OCI-LY7 (cell line): ENCODE data around the gene CYP19A1. TPM values are rescaled to one million over a fixed set of nuclear protein-coding genes. Genes with fewer than 3 reads are reported as not detected.

ENCODE experiments used
- BruUV-seq: library from RNA; stranded (reverse); fragments of 400-500 nt; replicated peaks from 2 replicates; lab custom pipeline; 2021; lab: Mats Ljungman, UMichigan
- CTCF ChIA-PET: fragments of 300-600 bp; sonication (Branson Sonifier 250); formaldehyde crosslinking; loops from one replicate; lab custom pipeline; 2022; ENCODE audit warnings: antibody characterized with exemption; ENCODE audit not compliant: unreplicated experiment; lab: Charles Lee
- POLR2A ChIA-PET: fragments of 300-600 bp; sonication (Branson Sonifier 250); formaldehyde crosslinking; loops from one replicate; lab custom pipeline; 2022; ENCODE audit warnings: antibody characterized with exemption; lab: Charles Lee
- DNase-seq: peaks from one replicate; pipeline ENCODE4 v3.0.0-alpha.2; 2015; ENCODE audit warnings: low spot score
- H2AFZ ChIP-seq: fragments of 200-600 bp; sonication (generic), shearing (Covaris generic); 2 replicates; pipeline ENCODE4 v1.6.1; 2014; ENCODE audit warnings: mild to moderate bottlenecking, antibody characterized with exemption, low read length, moderate library complexity
- H3K27ac ChIP-seq: fragments of 200-600 bp; sonication (generic); 2 replicates; pipeline ENCODE4 v1.5.1; 2014; ENCODE audit warnings: mixed run types, low read depth, mild to moderate bottlenecking, moderate library complexity, low read length, inconsistent platforms; ENCODE audit not compliant: poor library complexity, severe bottlenecking
- H3K36me3 ChIP-seq: fragments of 200-600 bp; sonication (generic); 2 replicates; pipeline ENCODE4 v1.6.1; 2014; ENCODE audit warnings: mild to moderate bottlenecking, antibody characterized with exemption, low read length, moderate library complexity, mixed read lengths; ENCODE audit not compliant: insufficient read depth
- H3K4me1 ChIP-seq: fragments of 200-600 bp; sonication (generic); 2 replicates; pipeline ENCODE4 v1.5.1; 2014; ENCODE audit warnings: mild to moderate bottlenecking, low read length; ENCODE audit not compliant: insufficient read depth, poor library complexity, severe bottlenecking
- H3K4me2 ChIP-seq: fragments of 200-600 bp; sonication (generic); 2 replicates; pipeline ENCODE4 v1.6.1; 2014; ENCODE audit warnings: mild to moderate bottlenecking, low read length
- H3K4me3 ChIP-seq: fragments of 200-600 bp; sonication (generic); 2 replicates; pipeline ENCODE4 v1.5.1; 2014; ENCODE audit warnings: mild to moderate bottlenecking, low read depth, low read length; ENCODE audit not compliant: poor library complexity, severe bottlenecking
- H3K79me2 ChIP-seq: fragments of 200-600 bp; sonication (generic); 2 replicates; pipeline ENCODE4 v1.6.1; 2016; ENCODE audit warnings: low read depth, mild to moderate bottlenecking, low read length, moderate library complexity, mixed read lengths; ENCODE audit not compliant: insufficient read depth
- H3K9me2 ChIP-seq: fragments of 200-600 bp; sonication (generic); 2 replicates; pipeline ENCODE4 v1.6.1; 2016; ENCODE audit warnings: mild to moderate bottlenecking, low read length, mixed read lengths; ENCODE audit not compliant: insufficient read depth
- H3K9me3 ChIP-seq: fragments of 200-600 bp; sonication (generic); 2 replicates; pipeline ENCODE4 v1.6.1; 2014; ENCODE audit warnings: mild to moderate bottlenecking, mixed run types, low read length, mixed read lengths
- H4K20me1 ChIP-seq: fragments of 200-600 bp; sonication (generic); 2 replicates; pipeline ENCODE4 v1.6.1; 2014; ENCODE audit warnings: mild to moderate bottlenecking, antibody characterized with exemption, low read length, moderate library complexity, mixed read lengths; ENCODE audit not compliant: insufficient read depth
- EZH2phosphoT487 ChIP-seq: fragments of 200-600 bp; sonication (generic); IDR thresholded peaks from 2 replicates; pipeline ENCODE4 v1.6.1; 2018; ENCODE audit warnings: low read depth, borderline replicate concordance, mild to moderate bottlenecking, mixed run types, antibody characterized with exemption, low read length, moderate library complexity, mixed read lengths
- intact Hi-C: fragments of 100-400 bp; cut with micrococcal nuclease; formaldehyde crosslinking; loops from one replicate; pipeline ENCODE4 v1.10.0; 2022; ENCODE audit not compliant: unreplicated experiment
- total RNA-seq, 2 experiments: library from RNA; depleted of rRNA in 1 of 2; stranded (reverse); fragments of >200 nt in 1 of 2; shearing (Covaris generic) in 1 of 2; gene quantifications; 2 replicates each; pipeline ENCODE4 v1.2.3, GENCODE V29; 2014 to 2022
- TF ChIP-seq, protein P1 (sequence below): fragments of 200-600 bp; sonication (generic); conservative IDR thresholded peaks from 2 replicates; pipeline ENCODE4 v1.5.1; 2014; ENCODE audit warnings: mild to moderate bottlenecking, antibody characterized with exemption, low read length, moderate library complexity, mixed read lengths

CYP19A1 gene
- total RNA-seq, 2 experiments from 2014 or later: 0.13 TPM; not detected in 1

GRCh38 chr15:51240066-51240465 lies 98.3 kb downstream of the CYP19A1 start:
- CTCF ChIA-PET: no interaction called here
- Histone ChIP-seq H3K4me3 (no peak overlapping the region), H2AFZ (no peak overlapping the region), H3K4me1 (no peaks in the 10 kb centered on the region), H3K27ac (no peak overlapping the region), H3K36me3 (no peaks in the 10 kb centered on the region), H3K9me3 (no peaks in the 10 kb centered on the region), H3K79me2 (no peaks in the 10 kb centered on the region), H4K20me1 (no peaks in the 10 kb centered on the region), H3K9me2 (no peaks in the 10 kb centered on the region), H3K4me2 (no peak overlapping the region)
- POLR2A ChIA-PET: no interaction called here
- no peak for TF ChIP-seq EZH2phosphoT487
- TF ChIP-seq, protein P1, sequence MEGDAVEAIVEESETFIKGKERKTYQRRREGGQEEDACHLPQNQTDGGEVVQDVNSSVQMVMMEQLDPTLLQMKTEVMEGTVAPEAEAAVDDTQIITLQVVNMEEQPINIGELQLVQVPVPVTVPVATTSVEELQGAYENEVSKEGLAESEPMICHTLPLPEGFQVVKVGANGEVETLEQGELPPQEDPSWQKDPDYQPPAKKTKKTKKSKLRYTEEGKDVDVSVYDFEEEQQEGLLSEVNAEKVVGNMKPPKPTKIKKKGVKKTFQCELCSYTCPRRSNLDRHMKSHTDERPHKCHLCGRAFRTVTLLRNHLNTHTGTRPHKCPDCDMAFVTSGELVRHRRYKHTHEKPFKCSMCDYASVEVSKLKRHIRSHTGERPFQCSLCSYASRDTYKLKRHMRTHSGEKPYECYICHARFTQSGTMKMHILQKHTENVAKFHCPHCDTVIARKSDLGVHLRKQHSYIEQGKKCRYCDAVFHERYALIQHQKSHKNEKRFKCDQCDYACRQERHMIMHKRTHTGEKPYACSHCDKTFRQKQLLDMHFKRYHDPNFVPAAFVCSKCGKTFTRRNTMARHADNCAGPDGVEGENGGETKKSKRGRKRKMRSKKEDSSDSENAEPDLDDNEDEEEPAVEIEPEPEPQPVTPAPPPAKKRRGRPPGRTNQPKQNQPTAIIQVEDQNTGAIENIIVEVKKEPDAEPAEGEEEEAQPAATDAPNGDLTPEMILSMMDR: no peak
- BruUV-seq: no TSS peak
- intact Hi-C loops: no loop called here
- DNase-seq: no peak

GRCh38 chr15:51237816-51238215 lies 100.6 kb downstream of the CYP19A1 start:
- Histone ChIP-seq H3K4me3 (no peak overlapping the region), H3K9me2 (no peaks in the 10 kb centered on the region), H2AFZ (no peak overlapping the region), H3K9me3 (no peaks in the 10 kb centered on the region), H3K79me2 (no peaks in the 10 kb centered on the region), H3K4me2 (no peak overlapping the region), H4K20me1 (no peaks in the 10 kb centered on the region), H3K4me1 (no peaks in the 10 kb centered on the region), H3K27ac (no peak overlapping the region), H3K36me3 (no peaks in the 10 kb centered on the region)
- no TSS peak for BruUV-seq
- intact Hi-C loops: no loop called here
- CTCF ChIA-PET: no interaction called here
- TF ChIP-seq, protein P1: no peak
- no peak for TF ChIP-seq EZH2phosphoT487
- no peak for DNase-seq
- POLR2A ChIA-PET: interaction anchor here (1.5 kb wide), 1 partner anchor 38 kb away, joined by 4 read pairs; no protein-coding TSS in a partner anchor

- H2AFZ ChIP-seq: no peak overlapping the region
- no TSS peak for BruUV-seq
- intact Hi-C loops: no loop called here
- no peaks in the 10 kb centered on the region for H4K20me1 ChIP-seq
- H3K4me2 ChIP-seq: no peak overlapping the region
- H3K4me3 ChIP-seq: no peak overlapping the region
- H3K79me2 ChIP-seq: no peaks in the 10 kb centered on the region
- H3K27ac ChIP-seq: no peak overlapping the region
- no peak for DNase-seq
- POLR2A ChIA-PET: no interaction called here
- TF ChIP-seq, protein P1: no peak
- no peak for TF ChIP-seq EZH2phosphoT487
- no peaks in the 10 kb centered on the region for H3K4me1 ChIP-seq
- no peaks in the 10 kb centered on the region for H3K9me3 ChIP-seq
- H3K36me3 ChIP-seq: no peaks in the 10 kb centered on the region
- H3K9me2 ChIP-seq: no peaks in the 10 kb centered on the region
- CTCF ChIA-PET: no interaction called here
These were observed 104.0 kb downstream of the CYP19A1 start for GRCh38 chr15:51234176-51234927.
